Loucy (cell line): ENCODE data around the gene PARP1.

ENCODE experiments used
- EZH2phosphoT487 ChIP-seq: fragments of 200-600 bp; IDR thresholded peaks from 2 replicates; pipeline ENCODE4 v1.6.1; 2018; ENCODE audit warnings: antibody characterized with exemption, mild to moderate bottlenecking, moderate library complexity, borderline replicate concordance
- TF ChIP-seq, protein P1 (sequence below): fragments of 200-600 bp; sonication (generic); conservative IDR thresholded peaks from 2 replicates; pipeline ENCODE4 v1.5.1; 2014; ENCODE audit warnings: mild to moderate bottlenecking, antibody characterized with exemption, low read length

DNA sequence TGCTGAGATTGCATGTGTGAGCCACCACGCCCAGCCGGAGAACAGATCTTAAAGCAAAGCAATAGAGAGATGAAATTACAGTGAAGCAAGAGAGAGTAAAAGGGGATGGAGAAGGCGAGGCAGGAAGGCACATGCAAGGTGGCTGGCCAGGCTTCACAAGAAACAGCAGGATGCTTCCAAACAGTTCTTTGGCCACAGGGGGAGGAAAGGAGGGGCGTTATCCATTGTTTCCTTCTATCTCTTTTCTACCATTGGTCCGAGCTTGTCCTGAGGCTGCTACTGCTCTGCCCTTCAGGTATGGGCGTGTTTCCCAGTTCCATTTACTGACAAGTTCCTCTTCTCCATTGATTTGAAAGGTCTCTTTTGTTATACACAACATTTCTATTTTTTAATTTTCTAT, 33.7 kb upstream of the PARP1 start:
- TF ChIP-seq, protein P1, sequence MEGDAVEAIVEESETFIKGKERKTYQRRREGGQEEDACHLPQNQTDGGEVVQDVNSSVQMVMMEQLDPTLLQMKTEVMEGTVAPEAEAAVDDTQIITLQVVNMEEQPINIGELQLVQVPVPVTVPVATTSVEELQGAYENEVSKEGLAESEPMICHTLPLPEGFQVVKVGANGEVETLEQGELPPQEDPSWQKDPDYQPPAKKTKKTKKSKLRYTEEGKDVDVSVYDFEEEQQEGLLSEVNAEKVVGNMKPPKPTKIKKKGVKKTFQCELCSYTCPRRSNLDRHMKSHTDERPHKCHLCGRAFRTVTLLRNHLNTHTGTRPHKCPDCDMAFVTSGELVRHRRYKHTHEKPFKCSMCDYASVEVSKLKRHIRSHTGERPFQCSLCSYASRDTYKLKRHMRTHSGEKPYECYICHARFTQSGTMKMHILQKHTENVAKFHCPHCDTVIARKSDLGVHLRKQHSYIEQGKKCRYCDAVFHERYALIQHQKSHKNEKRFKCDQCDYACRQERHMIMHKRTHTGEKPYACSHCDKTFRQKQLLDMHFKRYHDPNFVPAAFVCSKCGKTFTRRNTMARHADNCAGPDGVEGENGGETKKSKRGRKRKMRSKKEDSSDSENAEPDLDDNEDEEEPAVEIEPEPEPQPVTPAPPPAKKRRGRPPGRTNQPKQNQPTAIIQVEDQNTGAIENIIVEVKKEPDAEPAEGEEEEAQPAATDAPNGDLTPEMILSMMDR: no peak
- TF ChIP-seq EZH2phosphoT487: no peak
